DMS114 treated with DMSO at 0.1 percent for 48 hours (cell line): Measurements from ENCODE around the gene CBX5.
"Not testable (repeated sequence)": the region's sequence is repeated elsewhere in the genome, so short reads cannot be mapped to it uniquely, and the experiment has no call there.

Experiments
- DNase-seq: peaks from one replicate; lab custom pipeline; 2025; ENCODE audit not compliant: unreplicated experiment; lab: John Stamatoyannopoulos, UW

CBX5 gene

DNA sequence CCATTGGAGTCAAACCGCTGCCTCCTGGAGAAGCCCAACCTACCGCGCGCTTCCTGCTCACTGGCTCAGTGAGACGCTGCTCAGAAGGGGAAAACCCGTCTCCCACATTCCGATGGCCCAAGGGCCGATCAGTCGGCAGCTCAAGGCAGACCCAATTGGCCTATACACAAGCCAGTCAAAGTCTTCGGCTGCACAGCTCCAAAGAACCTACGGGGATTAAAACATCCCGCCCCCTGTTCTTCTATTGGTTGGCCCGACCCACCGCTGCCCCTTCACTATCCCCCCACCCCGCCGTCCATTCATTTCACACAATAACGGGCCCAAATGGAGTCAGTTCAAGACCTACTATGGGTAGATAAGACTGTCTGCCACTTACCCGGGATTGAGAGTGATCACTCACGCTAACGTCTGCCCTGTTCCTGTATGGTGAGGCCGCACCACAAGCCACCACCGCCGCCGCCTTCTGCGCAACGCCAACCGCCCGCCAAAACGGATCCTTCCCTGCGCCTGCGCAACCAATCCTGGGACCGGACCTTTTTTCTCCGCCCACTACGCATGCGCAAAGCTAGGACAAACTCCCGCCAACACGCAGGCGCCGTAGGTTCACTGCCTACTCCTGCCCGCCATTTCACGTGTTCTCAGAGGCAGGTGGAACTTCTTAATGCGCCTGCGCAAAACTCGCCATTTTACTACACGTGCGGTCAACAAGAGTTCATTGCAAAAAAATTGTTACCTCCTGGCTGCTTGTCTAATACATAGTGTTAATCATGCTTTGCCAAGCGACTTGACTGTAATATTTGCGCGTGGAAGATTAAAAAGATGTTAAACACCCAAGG is at the start of gene CBX5:
TSS of gene CBX5 (minus strand) at position 491 of the 836 bp plus-strand sequence. CDS start 22,472 bp downstream, outside the sequence.
- DNase-seq = peak; percentile 99

DNA sequence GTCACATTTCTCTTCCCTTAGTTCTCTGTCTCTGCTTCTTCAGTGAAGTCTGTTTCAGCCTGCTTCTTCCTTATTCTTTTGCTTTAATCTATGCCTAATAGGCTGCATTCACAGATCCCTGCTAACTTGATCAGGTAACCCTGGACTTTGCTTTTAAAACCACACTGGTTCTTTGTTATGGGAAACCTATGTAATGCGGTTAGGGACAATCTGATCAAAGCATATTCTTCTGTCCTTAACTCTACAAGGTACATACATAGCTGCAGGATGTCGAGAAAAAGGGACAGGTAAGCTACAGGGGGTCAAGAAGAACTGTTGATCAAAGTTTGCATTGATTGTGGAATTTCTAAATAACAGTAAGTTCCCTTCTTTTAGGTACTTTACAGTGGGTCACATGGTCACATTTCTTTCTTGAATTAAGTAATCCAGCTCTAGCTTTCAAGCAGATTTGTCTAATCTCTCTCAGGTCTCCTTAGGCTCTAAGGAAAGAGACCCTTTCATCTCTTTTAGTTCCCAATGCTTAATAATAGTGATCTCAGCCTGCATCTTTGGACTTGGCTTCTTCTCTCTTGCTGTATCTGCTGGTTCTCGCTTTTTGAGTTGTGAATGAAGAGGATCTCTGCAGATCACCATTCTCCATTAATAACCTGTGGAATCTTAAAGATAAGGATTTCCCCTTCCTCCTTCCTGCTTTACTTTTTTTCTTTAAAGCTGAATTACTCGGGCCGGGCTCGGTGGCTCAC is 48.8 kb upstream of the CBX5 start:
- DNase-seq = no peak

DNA sequence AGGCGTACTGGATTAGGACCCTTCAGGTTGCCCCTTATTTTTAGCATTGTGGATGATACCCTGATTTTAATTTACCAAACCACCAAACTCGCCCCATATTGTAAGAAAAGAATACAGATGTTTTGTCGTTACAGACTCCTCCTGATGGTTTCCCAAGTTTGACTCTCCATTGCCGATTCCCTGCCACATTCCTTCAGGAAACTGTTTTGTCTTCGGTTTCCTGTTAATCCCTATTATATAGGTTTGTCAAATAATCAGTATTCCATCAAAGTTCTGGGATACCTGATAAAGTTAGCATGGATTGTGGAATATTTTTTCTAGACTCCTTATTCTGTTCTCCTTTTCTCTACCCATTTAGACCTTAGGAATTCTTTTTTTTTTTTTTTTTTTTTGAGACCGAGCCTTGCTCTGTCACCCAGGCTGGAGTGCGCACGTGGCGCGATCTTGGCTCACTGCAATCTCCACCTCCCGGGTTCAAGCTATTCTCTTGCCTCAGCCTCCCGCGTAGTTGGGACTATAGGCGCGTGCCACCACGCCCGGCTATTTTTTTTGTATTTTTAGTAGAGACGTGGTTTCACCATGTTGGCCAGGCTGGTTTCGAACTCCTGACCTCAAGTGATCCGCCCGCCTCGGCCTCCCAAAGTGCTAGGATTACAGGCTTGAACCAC is 45.7 kb upstream of the CBX5 start:
- DNase-seq = not testable (repeated sequence)

DNA sequence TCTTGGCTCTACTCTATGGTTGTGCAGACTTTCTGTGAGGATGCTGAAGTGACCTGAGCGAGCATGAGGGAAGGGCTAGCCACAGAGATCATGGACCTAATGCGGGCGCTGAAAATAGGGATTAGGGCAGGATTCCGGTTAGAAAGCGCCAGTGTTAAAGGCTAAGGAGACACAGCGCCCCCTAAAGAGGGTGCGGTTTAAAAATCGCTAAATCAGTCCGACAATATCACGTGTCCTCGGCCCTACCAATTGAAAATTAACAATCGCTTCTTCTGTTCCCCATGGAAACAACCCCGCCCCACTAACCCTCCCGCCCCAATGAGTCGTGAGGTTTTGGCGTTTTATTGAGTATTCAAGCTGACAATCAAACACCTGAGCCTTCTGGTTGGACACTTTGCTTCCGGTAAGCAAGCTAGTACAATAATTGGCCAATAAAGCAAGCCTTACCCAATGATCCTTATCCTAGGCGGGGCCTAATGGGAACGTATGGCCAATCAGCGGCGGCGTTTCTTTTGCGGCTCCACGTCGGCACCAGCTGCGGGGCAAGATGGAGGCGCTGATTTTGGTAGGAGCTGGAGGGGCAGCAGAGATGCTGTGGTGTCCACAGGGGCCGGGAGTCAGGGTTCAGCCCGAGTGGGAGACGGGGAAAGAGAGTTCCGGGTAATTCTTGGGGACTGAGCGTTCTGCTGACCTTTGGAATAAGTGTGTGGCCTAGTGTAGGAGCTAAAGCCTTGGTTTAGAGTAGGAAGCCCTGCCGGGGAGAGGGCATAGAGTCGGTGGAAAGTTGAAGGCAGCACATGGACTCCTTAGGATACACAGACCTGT is 44.9 kb upstream of the CBX5 start, which contains the start of gene COPZ1:
TSS of gene COPZ1 (plus strand) at position 515 of the 825 bp plus-strand sequence. CDS start at position 548, 33 bp downstream.
- peak; percentile 100 for DNase-seq

DNA sequence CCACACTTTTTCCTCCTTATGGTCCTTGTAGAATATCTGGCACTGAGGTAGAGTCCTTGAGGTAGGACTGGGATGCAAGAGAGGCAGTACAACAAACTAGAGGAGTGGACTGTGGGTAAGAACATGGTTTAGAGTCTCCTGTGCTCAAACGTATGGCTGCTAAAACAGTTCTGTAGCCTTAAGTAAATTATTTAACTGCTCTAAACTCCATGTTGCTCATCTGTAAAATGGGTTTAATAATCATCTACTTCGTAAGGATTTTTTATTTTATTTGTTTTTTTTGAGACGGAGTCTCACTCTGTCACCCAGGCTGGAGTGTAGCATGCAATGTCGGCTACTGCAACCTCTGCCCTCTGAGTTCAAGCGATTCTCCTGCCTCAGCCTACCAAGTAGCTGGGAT is 41.4 kb upstream of the CBX5 start:
- DNase-seq = no peak

DNA sequence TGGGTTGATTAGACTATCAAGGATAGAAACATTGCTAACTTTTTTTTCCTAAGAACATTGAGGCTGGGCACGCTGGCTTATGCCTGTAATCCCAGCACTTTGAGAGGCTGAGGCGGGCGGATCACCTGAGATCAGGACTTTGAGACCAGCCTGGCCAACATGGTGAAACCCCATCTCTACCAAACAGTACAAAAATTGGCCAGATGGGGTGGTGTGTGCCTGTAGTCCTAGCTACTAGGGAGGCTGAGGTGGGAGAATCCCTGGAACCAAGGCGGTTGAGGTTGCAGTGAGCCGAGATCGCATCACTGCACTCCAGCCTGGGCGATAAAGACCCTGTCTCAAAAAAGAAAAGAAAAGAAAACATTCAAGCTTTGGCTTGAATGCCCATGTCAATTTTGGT is 32.4 kb upstream of the CBX5 start:
- DNase-seq = not testable (repeated sequence)

DNA sequence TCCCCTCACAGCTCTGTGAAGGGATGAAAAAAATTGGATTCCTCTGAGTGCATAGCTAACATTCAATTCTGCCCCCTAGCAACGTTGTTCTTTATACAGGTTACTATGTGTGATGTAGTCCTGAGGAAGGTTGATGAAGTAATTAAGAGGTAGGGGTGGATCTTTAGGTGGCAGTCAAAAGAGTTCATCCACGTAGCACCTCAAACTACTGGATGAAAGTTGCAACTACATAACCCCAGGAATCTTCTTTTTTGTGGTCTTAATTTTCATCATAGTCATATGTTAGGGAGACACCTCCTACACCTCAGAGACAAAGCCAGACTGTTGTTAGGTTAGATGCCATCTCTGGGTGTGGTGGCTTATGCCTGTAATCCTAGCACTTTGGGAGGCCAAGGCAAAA is 31.1 kb upstream of the CBX5 start:
- no peak for DNase-seq

DNA sequence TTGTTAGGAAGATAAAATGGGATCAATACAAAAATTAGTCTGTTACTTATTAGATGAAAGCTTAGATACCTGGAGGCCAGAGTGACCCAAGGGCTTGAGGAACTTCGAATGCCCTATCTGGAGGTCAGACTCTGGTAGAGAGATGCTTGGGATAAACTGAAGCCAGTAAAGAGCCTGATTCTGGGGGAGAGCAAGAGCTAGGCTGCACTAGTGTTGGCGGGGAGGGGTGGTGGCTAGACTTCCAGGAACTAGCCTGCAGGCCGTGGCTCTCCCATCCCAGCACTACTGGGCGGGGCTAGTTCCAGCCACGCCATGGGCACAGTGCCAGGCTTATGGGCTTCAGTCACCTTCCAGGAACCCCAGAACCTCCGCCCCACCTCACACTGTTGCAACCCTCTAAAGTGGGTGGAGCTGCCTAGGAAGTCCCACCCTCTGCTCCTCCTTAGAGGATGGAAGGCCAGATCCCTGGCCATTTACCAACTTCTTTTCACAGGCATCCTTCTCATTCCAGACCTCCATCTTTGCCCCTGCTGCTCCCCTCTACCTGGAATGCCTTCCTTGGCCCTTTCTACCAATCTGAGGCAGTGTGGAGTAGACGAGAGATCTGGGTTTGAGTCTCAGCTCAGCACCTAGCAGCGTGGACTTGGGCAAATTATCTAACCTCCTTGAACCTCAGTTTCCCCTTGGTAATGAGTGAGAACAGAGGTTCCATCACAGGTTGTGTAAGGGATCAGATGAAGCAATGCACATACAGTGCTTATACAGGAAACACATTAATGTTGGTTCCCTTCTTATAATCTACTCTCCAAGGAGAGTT is 27.2 kb upstream of the CBX5 start:
- no peak for DNase-seq

DNA sequence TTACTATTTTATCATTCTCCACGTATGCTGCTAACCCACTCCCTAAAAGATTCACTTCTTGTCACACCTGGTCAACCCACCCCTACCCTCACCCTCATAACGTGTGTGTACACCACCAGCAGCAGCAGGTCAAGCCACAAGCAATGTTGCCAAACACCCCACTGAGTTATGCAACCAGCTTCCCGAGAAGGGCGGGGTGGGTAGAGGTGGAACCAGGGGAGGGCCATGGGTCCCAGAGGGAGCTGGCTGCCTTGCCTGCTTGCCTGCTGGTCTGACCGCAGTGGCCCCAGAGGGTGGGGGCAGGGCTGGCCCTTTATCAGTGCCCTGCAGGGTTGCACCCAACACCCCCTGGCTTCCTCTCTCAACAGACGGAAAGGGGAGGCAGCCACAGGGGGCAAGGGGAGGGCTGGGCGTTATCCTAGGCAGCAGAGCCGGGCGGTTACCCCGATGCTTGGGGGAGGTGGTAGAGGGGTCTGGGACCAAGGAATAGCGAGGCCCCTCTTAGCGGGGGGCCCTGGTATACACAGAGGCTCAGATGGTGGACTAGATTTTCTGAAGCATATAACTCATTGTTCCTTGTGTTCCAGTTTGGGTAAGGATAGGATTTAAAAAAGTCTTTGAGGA is 24.4 kb upstream of the CBX5 start:
- DNase-seq = no peak

DNA sequence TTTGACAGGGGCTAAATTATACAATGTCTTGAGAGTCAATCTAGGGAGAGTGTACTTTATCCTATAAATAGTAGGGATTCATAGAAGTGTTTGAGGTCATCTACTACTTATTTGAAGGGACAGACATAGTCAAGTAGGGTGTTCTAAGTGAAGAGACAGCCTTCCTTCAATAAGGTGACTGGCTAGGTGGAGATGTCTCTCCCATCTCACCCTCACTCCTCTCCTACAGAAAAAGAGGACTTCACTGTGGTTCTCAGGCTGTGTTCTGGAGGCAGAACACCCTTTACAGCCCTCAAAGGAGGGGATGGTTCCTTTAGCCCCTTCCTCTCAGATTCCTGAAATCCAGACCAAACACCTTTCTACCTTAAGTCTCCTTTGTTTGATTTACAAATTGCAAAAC is 23.7 kb upstream of the CBX5 start:
- no peak for DNase-seq

DNA sequence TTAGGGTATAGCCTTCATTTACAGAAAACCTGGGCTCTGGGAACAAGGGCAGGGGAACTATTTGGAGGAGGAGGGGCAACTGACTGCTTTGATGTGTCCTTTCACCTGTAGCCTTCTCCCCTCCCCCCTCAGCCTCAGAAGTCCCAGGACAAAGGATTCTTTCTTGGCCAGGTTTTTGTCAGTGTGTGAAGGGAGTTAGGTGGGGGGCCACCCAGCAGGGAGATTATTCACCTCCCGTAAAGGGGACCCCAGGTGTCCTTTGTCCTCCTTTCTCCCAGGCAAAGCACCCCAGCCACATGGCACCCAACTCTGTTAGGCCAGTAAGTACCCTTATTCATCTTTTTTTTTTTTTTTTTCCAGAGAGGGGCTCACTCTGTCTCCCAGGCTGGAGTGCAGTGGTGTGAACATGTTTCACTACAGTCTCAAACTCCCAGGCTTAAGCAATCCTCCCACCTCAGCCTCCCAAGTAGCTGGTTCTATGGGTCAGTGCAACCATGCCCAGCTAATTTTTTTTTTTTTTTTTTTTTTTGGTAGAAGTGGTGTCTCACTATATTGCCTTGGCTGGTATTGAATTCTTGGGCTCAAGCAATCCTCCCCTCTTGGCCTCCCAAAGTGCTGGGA is 21.6 kb upstream of the CBX5 start:
- no peak for DNase-seq

DNA sequence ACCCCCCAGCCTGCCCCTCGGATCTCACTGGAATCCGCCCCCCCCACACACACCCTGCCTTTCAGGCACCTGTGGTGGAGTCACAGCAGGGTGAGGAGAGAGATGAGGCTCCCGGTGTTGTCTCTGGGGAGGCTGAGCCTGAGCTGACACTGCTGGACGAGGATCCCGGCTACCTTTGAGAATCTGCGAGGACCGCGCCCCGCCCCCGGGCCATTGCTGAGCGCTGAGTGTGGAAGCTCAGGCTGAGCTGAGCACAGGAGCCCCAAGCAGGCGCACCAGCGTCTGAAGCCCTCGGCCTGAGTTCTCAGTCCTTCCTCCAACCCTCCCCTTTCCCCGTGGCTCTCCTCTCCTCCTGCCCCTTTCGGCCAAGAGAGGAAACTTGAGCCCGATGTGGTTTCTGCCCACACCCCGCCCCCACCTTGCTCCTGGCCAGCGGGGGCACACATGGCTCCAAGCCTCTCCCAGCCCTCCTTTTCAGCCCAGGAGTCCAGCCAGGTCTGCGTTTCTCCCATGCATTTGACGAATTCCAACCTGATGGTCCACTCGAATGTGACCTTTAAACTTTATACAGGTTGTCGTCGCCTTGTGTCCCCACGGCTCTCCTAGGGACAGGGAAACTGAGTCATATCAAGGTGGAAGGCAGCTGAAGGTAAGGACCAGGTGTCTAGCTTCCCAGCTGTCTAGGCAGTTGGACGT is 21.0 kb upstream of the CBX5 start, which contains the start of gene NFE2:
TSS of gene NFE2 (minus strand) at position 284 of the 696 bp plus-strand sequence. CDS start 5,767 bp downstream, outside the sequence.
- DNase-seq = no peak

DNA sequence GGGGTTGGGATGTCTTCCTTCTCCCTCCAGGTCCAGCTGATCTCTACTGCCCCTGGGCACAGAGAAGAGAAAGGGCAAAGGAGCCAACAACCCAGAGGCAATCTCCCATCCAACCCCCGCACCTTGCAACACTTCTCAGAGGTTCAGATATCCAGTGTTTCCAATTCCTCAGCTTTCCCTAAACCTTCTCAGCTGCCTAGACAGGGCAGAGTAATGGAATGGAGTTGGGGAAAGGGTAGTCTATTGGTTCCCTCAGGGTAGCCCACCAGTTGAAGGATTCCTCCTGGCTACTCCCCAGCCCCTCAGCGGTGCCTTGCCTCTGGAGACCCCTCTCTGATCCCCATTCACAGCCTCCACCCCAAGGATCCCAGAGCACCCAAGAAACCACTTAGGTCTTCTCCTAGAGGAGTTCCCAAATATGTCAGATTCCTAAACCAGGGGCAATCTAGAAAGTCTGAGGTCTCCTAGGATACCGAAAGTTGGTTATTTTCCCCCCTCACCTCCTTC is 20.4 kb upstream of the CBX5 start:
- no peak for DNase-seq

DNA sequence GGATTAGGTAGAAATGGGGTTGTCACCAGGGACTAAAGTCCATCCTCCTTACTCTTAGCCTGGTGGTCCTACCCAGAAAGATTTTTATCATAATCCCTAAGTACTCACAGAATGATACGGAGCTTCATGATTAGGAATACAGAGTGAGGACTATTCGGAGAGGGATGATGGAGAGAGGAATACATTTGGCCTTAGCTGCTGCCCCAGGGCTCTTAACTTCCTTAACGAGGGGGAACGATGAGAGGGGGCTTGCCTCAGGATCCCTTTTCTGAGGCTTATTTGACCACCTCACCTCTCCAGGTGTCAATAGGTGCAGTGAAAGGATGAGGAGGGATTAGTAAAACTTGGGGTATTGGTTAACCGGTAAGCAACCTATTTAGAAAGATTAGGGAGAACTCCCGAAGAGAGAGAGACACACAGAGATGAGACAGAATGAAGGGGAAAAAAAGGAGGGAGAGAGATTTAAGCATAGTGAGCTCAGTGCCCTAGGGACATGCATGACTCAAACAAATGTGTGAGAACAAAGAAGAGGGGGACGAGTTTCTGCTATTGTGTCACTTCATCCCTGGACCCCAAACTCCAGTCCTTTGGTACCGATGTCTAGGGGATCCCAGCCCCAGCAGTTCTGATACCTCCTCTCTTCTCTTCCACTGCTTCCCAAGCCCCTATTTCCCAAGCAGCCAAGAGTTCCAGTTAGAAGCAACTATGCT is 19.7 kb upstream of the CBX5 start:
- DNase-seq = no peak

DNA sequence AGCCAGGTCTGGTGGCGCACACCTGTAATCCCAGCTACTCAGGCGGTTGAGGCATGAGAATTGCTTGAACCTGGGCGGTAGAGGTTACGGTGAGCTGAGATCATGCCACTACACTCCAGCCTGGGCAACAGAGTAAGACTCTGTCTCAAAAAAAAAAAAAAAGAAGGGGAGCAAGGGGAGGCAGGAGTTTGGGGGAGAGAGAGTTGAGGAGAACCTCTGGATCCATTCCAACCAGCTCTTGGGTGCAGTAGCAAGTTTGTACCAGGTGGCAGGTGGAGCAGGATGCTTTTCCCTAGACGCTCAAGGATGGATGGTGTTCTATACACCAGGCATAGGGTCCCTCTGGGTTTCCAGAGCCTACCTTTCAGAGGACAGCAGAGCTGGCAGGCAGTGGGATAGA is 19.0 kb upstream of the CBX5 start:
- no peak for DNase-seq

DNA sequence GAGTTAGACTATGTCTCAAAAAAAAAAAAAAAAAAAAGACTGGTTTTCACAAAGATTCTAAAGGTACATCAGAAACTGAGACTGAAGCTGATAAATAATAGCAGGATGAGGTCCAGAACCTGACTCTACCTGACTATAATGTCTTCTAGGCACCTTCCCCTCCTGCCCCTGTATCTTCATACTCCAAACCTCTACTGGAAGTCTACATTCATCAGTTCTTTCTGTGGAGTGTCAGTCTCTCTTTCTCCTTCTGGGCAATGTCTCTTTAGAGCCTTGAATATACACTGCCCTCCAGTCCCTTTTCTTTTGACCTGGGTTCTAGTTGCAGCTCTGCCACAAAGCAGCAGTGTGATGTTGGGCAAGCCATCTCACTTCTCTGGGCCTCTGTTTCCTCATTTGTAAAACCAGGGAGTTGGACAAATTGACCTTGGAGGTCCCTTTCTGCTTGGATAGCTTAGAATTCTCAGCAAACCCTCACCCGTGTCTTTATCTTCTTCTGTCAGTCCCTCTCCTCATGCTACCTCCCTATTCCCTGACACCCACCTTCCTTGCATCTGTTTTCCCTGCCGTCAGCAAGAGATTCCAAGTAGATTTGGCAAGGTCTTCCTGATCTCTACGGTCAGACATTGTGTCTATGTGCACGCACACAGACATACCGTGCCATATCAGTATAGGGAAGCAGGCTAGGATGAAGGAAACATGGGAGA is 16.6 kb upstream of the CBX5 start:
- DNase-seq = no peak
